Umbilical cord (tissue), 2 donors: ENCODE measurements around the gene MICAL3. TPM values are rescaled to one million over a fixed set of nuclear protein-coding genes. Genes with fewer than 3 reads are reported as not detected.
A peak's percentile ranks its signal among the peaks of the same experiment; 100 is the strongest.
"Not testable (repeated sequence)": the region's sequence is repeated elsewhere in the genome, so short reads cannot be mapped to it uniquely, and the experiment has no call there.

ENCODE experiments used
- DNase-seq: peaks from one replicate; pipeline ENCODE4 v3.0.0-alpha.2; 2015; ENCODE audit warnings: low spot score
- total RNA-seq: library from RNA; depleted of rRNA; stranded (reverse); fragments of >200 nt; gene quantifications from one replicate; pipeline ENCODE4 v1.2.3, GENCODE V29; 2014; ENCODE audit warnings: low replicate concordance; ENCODE audit not compliant: insufficient read depth

MICAL3 gene
- total RNA-seq, 1 donor from 2014 or later: 30.1 TPM

DNA sequence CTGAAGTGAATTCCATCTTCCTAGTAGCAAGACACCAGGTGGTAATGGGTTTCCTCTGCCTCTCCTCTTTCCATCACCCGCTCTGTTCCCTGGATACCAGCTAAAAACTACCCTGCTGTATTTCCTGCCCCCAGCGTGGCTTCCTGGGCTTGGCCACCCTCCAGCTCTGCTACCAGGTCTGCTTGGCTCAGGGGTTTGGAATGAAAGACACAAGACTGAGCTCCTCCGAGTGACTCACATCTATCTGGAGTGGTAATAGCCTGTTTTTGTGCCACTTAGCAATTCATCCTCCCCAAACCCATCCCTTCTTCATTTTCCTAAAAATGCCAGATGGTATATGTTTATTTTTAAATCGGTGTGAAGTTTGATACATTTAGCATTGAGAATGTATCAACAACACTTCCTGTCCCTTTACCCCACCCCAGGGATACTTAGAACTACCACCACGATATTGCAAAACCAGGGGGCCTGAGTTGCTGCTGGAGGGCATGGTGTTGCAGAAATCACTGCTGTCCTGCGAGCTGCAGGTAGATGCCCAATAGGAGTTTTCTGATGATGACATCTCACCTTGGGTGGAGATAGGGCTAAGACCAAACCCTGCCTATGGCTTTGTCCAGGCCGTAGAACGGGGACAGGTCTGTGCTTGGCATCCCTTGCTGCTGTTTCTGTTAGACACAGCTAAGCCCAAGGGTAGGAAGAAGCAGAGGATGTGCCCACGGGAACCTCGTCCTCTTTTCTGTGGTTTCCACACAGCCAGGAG, 7.5 kb upstream of the MICAL3 start:
- peak; percentile 52 for DNase-seq

DNA sequence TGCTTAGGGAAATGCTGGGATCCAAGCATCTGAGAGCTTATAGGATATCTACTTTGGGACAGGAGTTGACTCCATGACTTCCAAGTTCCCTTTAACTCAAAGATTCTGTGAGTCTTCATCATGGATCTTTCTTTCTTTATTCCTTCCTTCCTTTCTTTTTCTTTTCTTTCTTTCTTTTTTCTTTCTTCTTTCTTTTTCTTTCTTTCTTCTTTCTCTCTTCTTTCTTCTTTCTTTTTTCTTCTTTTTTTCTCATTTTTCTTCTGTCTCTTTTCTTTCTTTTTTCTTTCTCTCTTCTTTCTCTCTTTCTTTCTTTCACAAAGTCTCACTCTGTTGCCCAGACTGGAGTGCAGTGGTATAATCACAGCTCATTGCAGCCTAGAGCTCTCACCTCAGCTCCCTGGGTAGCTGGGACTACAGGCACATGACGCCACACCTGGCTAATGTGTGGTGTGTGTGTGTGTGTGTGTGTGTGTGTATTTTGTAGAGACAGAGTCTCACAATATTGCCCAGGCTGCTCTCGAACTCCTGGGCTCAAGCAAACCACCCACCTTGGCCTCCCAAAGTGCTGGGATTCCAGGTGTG, 5.4 kb upstream of the MICAL3 start:
- no peak for DNase-seq

DNA sequence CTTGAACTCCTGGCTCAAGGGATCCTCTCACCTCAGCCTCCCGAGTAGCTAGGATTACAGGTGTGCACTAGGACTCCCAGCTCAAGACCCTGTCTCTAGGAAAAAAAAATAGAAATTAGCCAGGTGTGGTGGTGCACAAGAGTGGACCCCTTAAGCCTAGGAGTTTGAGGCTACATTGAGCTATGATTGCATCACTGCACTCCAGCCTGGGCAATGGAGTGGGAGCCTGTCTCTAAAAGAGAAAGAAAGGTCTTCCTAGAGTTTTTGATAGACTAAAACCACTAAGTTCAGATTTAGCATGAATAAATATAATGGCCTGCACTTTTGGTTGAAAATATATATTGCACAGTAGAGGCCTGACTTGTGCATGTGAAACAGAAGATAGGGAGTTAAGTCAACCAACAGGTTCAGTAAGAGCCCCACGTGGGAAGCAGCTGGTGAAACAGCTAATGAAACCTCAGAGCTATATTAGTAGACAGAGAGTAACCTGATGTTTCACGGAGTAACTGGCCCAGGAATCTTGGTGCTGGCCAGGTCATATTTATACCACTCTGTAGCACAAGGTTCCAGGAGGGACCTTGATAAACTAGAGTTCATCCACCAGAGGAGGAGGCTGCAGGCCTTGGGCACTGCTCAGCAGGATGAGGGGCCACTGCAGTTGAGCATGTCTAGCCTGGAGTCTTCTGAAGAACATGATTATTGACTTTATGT, 4.6 kb upstream of the MICAL3 start:
- no peak for DNase-seq

DNA sequence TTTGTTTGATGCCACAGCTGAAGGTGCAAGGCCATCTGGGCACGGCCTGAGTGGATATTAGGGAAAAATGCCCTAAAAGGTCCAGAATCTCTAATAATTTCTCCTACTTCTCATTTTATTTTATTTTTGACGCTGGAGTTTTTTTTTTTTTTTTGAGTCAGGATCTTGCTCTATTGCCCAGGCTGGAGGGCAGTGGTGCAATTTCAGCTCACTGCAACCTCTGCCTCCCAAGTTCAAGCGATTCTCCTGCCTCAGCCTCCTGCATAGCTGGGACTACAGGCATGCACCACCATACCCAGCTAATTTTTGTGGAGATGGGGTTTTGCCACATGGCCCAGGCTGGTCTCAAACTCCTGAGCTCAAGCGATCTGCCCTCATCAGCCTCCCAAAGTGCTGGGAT, 1.5 kb upstream of the MICAL3 start:
- not testable (repeated sequence) for DNase-seq

DNA sequence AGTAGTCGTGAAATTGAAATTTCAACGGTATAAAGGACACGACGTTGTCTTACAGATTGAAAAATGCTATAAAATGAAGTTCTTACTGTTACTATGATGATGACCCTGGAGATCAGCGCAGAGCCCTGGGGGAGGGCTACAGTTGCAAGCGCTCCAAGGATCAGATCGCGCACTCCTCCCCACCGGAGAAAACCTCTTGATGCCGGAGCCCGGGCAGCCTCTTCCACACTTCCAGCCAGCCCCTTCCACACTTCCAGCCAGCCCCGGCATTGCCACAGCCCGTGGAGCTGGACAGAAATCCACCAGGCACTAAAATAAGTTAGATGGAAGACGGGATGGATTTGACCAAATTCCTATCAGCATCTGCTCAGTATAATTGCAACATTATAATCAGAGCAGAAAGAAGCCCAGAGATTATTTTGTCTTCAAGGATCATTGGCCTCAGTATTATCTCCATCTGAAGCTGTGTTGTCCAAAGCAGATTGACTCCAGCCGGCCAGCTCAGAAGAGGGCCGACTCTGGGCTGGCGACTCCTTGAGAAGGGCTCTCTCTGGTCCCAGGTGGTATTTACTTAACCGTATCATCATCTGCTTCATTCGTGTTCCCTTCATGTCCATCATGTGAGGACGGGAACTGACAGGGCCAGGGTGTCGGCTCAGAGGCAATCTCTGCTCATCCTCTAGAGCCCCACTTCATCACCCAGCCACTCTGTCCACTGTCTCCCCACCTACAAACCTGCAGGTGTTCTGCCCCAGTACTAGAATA, 777 bp upstream of the MICAL3 start:
- peak; percentile 92 for DNase-seq

DNA sequence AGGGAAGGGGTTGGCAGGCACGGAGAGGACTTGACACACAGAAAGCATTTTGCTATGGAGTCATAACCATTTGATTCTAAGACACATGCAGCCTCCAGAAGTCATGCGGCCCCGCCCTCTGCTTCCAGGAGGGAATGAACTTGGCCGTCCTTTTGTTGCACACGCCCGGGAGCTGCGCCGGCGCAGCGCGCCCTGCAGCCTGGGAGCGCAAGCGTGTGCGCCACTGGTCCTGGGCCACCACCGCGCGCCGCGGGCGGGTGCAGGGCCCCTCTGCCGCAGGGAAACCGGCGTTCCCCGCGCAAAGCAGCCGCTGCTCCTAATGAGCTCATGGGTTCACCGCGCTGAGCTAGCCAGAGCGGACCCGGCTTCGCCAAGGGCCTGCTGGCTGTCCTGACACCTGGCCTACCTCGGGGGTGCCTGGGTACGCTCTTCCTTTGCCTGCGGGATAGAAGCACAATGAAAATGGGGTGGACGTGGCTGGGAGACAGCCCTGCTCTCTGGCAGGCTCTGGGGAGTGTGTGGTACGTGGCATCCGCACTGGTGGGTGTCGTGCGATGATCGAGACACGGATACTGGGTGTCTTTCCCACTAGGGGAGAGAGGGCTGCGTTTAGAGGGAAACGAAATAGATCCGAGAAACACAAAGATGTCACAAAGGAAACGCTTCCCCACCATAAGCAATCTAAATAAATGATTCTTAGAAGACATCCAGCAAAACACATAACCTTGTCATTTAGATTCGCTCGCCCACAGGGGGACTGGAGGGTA, 669 bp downstream of the MICAL3 start:
- peak; percentile 84 for DNase-seq

DNA sequence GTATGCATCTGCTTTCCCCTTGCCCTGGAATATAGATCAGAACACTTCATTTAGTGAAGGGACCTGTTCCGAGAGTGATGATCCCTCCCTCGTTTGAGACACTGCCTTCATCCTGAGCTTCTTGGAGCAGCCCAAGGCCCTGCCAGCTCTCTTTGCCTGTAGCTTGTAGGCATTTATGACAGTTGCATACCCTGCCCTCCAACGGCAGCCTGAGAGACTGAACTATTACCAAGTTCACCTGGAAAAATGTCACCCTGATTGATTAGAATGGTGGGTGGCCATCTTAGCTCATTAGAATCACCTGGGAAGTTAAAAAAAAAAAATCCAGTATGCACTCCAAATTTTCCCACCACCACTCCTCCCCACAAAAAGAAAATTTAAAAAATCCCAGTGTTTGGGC, 1.5 kb downstream of the MICAL3 start:
- DNase-seq: no peak

DNA sequence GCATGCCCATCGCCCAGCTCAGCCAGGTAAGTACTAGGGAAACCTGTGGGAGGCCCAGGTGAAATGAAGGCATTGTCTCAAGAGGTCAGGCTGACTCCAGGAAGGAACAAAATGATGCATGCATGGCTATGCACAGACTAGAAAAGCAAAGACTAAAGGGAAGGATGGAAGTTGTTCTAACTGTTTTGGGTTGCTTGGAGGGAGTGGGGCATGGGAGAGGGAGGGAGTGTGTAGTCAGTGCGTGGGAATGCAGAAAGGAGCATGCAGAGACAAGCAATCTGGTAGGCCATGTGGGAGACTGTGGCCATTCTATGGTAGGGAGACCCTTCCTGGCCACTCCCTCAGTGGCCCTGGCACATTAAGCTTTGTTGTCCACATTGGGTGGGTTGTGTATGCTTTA, 2.9 kb downstream of the MICAL3 start:
- no peak for DNase-seq

DNA sequence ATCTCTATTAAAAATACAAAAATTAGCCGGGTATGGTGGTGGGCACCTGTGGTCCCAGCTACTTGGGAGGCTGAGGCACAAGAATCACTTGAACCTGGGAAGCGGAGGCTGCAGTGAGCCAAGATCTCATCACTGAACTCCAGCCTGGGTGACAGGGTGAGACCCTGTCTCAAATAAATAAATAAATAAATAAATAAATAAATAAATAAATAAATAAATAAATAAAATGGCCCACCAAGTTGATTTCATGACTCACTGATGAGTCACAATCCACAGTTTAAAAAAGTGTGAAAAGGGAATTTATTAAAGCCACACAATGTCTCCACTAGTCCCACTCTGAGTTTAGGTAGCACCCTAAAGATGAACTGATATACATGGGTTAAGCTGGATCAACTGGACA, 3.6 kb downstream of the MICAL3 start:
- not testable (repeated sequence) for DNase-seq

DNA sequence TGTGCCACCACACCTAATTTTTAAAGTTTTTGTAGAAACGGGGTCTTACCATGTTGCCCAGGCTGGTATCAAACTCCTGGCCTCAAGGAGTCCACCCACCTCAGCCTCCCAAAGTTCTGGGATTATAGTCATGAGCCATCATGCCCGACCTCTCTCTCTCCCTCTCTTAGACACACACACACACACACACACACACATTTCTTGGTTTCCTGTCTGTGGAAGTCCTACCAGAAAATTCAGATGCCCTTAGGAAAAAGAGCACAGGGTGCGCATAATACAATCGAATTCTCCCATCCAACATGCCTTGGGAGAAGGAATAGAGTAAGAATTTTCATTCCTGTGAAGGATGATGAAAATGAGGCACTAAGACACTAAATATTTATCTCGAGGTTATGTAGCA, 10.4 kb downstream of the MICAL3 start:
- no peak for DNase-seq

DNA sequence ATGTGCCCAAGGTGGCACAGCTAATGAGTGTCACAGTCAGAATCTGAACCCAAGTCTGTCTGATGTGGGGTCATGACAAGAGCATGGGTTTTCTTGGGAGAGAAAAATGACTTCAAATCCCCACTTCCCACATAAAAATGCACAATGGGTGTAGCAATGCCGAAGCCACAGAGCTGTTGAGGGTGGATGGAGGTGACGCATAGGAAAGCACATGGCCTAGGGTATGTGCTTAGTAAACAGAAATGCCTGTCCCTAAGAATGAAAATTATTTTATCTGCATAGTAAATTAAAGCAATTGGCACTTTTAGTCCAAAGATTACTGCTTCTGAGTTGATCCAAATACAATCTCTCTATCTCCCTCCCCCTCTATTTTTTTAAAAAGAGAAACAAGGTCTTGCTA, 10.9 kb downstream of the MICAL3 start:
- no peak for DNase-seq

DNA sequence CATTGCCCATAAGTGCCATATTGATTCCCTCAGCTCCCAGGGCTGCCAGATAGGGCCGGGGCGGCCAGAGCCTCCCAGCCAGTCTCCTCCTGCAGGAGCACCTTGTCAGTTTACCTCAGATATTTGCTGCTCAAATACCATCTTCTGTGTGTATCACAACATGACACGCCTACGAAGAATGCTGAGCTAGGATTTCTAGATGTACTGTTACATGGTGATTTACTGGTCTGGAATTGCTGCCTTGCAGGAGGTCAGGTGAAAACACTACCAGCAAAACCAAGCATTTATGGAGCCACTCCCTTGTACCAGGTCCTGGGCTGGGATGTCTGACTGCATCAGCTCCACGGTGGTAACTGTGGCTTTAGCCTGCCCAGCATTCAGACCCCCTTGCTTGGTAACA, 11.8 kb downstream of the MICAL3 start:
- DNase-seq: no peak

DNA sequence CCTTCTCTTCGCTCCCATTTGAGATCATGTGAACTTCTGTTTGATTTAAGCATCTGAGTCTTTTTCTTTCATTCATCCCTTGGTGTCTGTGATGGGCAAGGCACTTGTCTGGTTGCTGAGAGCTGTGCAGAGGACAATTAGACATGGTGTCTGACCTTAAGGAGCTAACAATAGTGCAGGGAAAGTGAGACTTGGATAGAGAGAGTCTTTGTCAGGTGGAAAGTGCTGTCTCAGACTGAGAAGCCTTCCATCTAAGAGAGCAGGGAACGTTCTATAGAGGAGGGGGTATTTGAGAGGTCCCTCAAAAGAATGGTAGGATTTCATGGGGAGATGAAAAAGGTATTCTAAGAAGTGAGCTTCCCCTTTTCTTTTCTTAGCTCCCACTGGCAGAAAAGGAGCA, 14.1 kb downstream of the MICAL3 start:
- DNase-seq: no peak

DNA sequence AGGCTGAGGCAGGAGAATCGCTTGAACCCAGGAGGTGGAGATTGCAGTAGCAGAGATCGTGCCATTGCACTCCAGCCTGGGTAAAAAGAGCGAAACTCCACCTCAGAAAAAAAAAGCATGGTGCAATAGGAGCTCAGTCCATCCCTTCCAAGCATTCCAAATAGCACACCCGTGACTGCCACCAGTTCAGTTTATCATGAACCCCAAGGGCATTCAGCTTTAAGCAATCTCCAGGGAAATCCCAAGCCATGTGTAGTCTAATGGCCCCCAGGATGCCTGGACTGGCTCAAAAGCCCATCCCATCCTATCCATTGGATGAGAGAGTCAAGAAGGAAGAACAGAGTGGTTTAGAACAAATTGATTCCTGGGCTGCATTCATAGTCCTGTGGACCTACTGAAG, 16.2 kb downstream of the MICAL3 start:
- DNase-seq: no peak

DNA sequence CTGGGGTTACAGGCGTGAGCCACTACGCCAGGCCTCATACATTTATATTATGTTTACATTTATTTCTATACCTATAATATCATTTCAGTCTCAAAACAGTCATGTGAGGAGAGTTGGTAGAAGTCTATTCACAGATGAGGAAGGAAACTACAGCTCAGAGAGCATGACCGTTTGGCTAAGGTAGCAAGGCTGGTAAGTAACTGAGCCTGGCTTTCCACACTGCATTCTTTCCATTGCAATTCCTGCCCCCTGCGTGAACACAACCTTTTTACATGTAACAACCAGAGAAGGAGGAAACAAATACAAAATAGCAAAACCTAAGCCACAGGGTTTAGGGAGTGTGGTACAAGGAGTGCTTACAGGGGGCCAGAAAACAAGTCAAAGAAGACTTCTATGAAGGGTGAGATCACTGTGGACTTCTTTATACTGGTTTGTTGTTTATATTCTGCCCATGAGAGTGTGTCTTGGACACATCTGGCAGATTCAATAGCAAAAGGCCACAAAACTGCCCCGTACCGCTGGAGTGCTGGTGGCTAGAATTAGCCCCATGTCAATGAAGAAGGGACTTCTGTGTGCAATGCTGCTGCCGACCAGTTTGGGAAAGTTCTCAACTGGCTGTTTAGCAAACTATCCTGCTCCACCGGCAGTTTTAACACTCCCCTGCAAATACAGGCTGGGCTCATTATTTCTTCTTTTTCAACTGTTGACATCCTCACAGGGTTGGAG, 19.0 kb downstream of the MICAL3 start:
- DNase-seq: no peak

DNA sequence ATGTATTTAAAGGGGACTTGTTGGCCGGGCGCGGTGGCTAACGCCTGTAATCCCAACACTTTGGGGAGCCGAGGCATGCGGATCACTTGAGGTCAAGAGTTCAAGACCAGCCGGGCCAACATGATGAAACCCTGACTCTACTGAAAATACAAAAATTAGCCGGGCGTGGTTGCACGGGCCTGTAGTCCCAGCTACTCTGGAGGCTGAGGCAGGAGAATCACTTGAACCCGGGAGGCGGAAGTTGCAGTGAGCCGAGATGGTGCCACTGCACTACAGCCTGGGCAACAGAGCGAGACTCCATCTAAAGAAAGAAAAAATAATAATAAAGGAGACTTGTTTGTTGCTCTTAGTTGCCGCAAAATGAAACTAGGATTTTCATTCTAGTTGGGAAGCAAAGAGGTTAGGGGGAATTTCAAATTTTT, 22.5 kb downstream of the MICAL3 start:
- not testable (repeated sequence) for DNase-seq

DNA sequence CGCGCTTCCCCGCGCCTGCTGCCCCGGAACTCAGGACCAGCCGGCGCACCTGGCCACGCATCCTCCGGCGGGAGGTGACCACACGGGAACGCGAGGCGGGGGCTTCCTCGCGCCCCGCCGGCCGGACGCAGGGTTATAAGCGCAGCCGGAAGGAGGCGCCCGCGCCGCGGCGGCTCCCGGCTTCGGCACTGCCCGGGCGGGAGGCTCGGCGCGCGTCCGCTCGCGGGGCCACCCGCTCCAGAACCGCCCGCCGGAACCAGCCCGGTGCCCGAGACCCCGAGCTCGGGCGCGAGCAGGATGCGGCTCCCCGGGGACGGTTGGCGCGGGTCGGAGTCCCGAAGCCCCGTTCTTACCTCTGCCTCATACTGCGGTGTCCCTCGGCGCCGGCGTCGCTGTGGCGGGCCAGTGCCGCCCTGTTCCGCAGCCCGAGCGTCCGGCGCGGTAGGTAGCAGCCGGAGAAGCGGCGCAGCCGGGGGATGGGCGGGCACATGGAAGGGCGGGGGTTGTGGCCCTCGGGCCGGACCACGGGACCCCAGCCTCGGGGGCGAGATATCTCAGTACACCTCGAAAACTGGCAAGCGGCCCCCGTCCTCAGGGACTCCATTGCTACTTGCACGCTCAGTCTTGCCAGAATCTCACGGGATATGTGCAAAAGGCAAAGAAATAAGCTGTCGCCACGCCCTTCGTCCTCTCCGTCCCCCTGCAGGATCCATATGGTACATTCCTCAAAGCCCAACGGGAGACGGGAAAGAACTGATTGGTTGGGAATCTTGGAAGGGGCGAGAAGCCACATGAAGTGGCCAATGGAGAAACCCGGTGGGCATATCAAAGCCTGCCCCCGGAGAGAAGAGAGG, 23.1 kb downstream of the MICAL3 start:
- DNase-seq: peak; percentile 98

DNA sequence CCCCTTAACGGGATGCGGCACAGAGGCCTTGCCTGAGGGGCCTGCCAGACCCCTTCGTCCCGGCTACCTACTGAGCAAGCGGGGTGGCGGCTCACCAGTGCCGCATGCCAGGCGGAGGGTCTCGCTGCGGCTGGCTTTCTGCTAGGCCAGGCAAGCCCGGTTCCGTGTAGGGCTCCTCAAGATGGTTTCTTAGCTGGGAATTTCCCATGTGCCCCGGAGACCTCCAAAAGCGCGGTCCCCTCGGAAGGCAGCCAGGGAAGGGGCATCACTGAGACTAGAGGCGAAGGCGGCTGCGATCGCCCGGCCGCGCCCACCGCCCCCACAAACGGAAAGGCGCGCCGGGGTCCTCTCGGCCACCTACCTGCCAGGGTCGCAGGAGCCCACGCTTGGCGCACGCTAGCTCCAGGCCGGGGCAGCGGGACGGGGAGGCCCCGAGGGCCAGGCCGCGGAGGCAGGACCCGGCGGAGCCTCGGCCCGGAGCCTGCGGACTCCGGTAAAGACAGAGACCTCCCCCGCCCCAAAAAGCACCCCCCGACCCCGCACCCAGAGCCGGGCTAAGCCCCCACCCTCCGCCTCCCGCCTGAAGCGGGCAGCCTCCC, 23.8 kb downstream of the MICAL3 start:
- peak; percentile 35 for DNase-seq

DNA sequence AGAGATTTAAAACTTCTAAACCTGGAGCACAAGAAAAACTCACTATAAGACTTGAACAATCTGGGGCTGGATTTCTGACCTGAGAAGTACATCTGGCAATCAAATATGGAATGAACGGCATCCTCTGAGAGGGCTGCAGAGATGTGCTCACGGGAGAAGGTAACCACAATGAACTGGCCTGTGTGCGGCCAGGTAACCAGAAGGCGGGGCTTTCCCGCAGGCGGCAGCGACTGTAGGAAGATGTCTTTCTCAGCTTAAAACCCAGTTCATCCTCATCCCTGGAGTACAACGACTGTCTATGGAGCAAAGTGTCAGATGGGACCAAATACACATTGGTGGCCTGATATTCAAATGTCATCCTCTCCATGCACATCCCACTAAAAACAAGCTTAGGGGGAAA, 24.5 kb downstream of the MICAL3 start:
- no peak for DNase-seq
